MCF 10A (cell line): ENCODE results near the gene IER2. TPM values are rescaled to one million over a fixed set of nuclear protein-coding genes. Genes with fewer than 3 reads are reported as not detected.
"Not testable (repeated sequence)": the region's sequence is repeated elsewhere in the genome, so short reads cannot be mapped to it uniquely, and the experiment has no call there.

Experiments used
- BruUV-seq: library from RNA; stranded (reverse); fragments of 400-500 nt; replicated peaks from 2 replicates; lab custom pipeline; 2021; lab: Mats Ljungman, UMichigan
- CTCF ChIA-PET: fragments of 300-600 bp; sonication (Branson Sonifier 250); formaldehyde crosslinking; extraction: SDS; loops from one replicate; lab custom pipeline; 2021; ENCODE audit warnings: antibody characterized with exemption, inconsistent platforms; lab: Yijun Ruan, JAX
- POLR2A ChIA-PET: fragments of 300-600, 350-650 bp; sonication (Branson Sonifier 250); formaldehyde crosslinking; extraction: SDS; loops from one replicate; lab custom pipeline; 2020; ENCODE audit warnings: antibody characterized with exemption, inconsistent platforms; lab: Yijun Ruan, JAX
- DNase-seq: peaks from one replicate; pipeline ENCODE4 v3.0.0-alpha.2; 2018; ENCODE audit not compliant: unreplicated experiment
- H3K27ac Mint-ChIP-seq: one replicate; pipeline ENCODE4 v1.8.0; 2022; ENCODE audit warnings: mild to moderate bottlenecking, low read depth, mixed read lengths; ENCODE audit not compliant: unreplicated experiment
- H3K27me3 Mint-ChIP-seq: one replicate; pipeline ENCODE4 v1.8.0; 2022; ENCODE audit warnings: mixed read lengths; ENCODE audit not compliant: insufficient read depth, unreplicated experiment
- H3K36me3 Mint-ChIP-seq: one replicate; pipeline ENCODE4 v1.8.0; 2022; ENCODE audit warnings: mild to moderate bottlenecking, moderate library complexity, mixed read lengths; ENCODE audit not compliant: insufficient read depth, unreplicated experiment
- H3K4me1 Mint-ChIP-seq: one replicate; pipeline ENCODE4 v1.8.0; 2022; ENCODE audit warnings: mixed read lengths; ENCODE audit not compliant: insufficient read depth, unreplicated experiment
- H3K4me3 Mint-ChIP-seq: one replicate; pipeline ENCODE4 v1.8.0; 2022; ENCODE audit warnings: mild to moderate bottlenecking, moderate library complexity, mixed read lengths; ENCODE audit not compliant: unreplicated experiment
- H3K9me3 Mint-ChIP-seq: one replicate; pipeline ENCODE4 v1.8.0; 2022; ENCODE audit warnings: mixed read lengths; ENCODE audit not compliant: unreplicated experiment
- intact Hi-C: fragments of 100-400 bp; cut with micrococcal nuclease; formaldehyde crosslinking; loops from 2 replicates; pipeline ENCODE4 v1.14.1; 2022
- total RNA-seq: library from RNA; stranded (reverse); gene quantifications from 2 replicates; pipeline ENCODE4 v1.2.3, GENCODE V29; 2022
- TF ChIP-seq, protein P1 (sequence below): fragments of 200-600 bp; IDR thresholded peaks from one replicate; pipeline ENCODE4 v1.8.0; 2022; ENCODE audit warnings: antibody characterized with exemption, mild to moderate bottlenecking; ENCODE audit not compliant: unreplicated experiment

IER2 gene
- total RNA-seq, 1 experiment from 2014 or later: 92.3 TPM

GRCh38 chr19:13138916-13139198, 11.4 kb upstream of the IER2 start:
- DNase-seq: no peak
- ChIA-PET CTCF (interaction anchor here (0.5 to 0.7 kb wide), 2 partner anchors 74 to 93 kb away, joined by 3 read pairs; no protein-coding TSS in a partner anchor), POLR2A (interaction anchor here (0.6 kb wide), 1 partner anchor 14 kb away, joined by 3 read pairs; no protein-coding TSS in a partner anchor)
- no TSS peak for BruUV-seq
- H3K4me3 Mint-ChIP-seq: no peak overlapping the region
- no peak overlapping the region for H3K27ac Mint-ChIP-seq
- H3K36me3 Mint-ChIP-seq: peaks cover 53% of the 10 kb centered on the region
- no peaks in the 10 kb centered on the region for H3K9me3 Mint-ChIP-seq
- H3K4me1 Mint-ChIP-seq: no peaks in the 10 kb centered on the region
- no peaks in the 10 kb centered on the region for H3K27me3 Mint-ChIP-seq
- intact Hi-C loops: no loop called here
- TF ChIP-seq, protein P1, sequence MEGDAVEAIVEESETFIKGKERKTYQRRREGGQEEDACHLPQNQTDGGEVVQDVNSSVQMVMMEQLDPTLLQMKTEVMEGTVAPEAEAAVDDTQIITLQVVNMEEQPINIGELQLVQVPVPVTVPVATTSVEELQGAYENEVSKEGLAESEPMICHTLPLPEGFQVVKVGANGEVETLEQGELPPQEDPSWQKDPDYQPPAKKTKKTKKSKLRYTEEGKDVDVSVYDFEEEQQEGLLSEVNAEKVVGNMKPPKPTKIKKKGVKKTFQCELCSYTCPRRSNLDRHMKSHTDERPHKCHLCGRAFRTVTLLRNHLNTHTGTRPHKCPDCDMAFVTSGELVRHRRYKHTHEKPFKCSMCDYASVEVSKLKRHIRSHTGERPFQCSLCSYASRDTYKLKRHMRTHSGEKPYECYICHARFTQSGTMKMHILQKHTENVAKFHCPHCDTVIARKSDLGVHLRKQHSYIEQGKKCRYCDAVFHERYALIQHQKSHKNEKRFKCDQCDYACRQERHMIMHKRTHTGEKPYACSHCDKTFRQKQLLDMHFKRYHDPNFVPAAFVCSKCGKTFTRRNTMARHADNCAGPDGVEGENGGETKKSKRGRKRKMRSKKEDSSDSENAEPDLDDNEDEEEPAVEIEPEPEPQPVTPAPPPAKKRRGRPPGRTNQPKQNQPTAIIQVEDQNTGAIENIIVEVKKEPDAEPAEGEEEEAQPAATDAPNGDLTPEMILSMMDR: no peak

GRCh38 chr19:13139633-13140311, 10.4 kb upstream of the IER2 start:
- Mint-ChIP-seq H3K27ac (no peak overlapping the region), H3K4me1 (no peaks in the 10 kb centered on the region), H3K27me3 (no peaks in the 10 kb centered on the region), H3K36me3 (peaks cover 60% of the 10 kb centered on the region), H3K4me3 (no peak overlapping the region), H3K9me3 (no peaks in the 10 kb centered on the region)
- TF ChIP-seq, protein P1: no peak
- intact Hi-C loops: no loop called here
- no peak for DNase-seq
- TSS peak; percentile 23 for BruUV-seq
- CTCF ChIA-PET: no interaction called here
- POLR2A ChIA-PET: no interaction called here

DNA sequence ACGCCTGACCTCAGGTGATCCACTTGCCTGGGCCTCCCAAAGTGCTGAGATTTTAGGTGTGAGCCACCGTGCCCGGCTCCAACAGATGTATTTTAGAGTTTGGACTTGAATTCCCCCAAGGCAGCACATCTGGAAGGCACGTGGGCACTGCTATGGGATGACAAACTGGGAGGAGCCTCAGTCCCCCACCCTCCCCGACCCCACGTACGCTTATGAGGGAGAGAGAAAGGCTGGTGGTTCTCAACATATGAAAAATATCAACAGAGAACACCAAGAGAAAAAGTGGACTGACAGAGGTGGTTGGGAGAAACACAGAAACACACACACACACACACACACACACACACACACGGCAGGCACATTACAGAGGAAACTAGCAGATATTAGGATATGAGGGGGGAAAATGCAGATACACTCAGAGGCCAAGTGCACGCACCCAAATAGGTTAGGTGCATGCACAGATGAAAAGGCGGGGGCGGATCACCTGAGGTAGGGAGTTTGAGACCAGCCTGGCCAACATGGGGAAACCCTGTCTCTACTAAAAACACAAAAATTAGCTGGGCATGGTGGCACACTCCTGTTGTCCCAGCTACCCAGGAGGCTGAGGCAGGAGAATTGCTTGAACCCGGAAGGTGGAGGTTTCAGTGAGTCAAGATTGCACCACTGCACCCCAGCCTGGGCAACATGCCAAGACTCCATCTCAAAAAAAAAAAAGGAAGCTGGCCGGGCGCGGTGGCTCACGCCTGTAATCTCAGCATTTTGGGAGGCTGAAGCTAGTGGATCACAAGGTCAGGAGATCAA, 3.2 kb upstream of the IER2 start:
- peaks cover 26% of the 10 kb centered on the region for H3K36me3 Mint-ChIP-seq
- peak overlapping the region; percentile 16 for H3K4me3 Mint-ChIP-seq
- TF ChIP-seq, protein P1: no peak
- ChIA-PET POLR2A (interaction anchor here (0.7 kb wide), 1 partner anchor 409 kb away, joined by 3 read pairs; no protein-coding TSS in a partner anchor), CTCF (interaction anchor here (0.7 to 1.2 kb wide), 2 partner anchors 182 to 475 kb away, joined by 3 read pairs; no protein-coding TSS in a partner anchor)
- intact Hi-C loops: no loop called here
- peak; percentile 84 for DNase-seq
- no TSS peak for BruUV-seq
- H3K4me1 Mint-ChIP-seq: peaks cover 11% of the 10 kb centered on the region
- H3K27ac Mint-ChIP-seq: peak overlapping the region; percentile 46
- H3K27me3 Mint-ChIP-seq: no peaks in the 10 kb centered on the region
- H3K9me3 Mint-ChIP-seq: no peaks in the 10 kb centered on the region

- H3K27me3 Mint-ChIP-seq, DNase-seq, H3K9me3 Mint-ChIP-seq, intact Hi-C loops, BruUV-seq: not testable (repeated sequence)
- Mint-ChIP-seq H3K4me1 (peaks cover 11% of the 10 kb centered on the region), H3K27ac (peak overlapping the region; percentile 92), H3K36me3 (peaks cover 43% of the 10 kb centered on the region), H3K4me3 (peak overlapping the region; percentile 82)
- POLR2A ChIA-PET: interaction anchor here (0.6 to 4.0 kb wide), 5 partner anchors 15 to 193 kb away, joined by 3 to 53 read pairs (median 21); partner anchors contain the start of genes NACC1 and TRMT1
- CTCF ChIA-PET: interaction anchor here (0.6 to 1.1 kb wide), 3 partner anchors 14 to 184 kb away, joined by 3 read pairs; no protein-coding TSS in a partner anchor
Measured at GRCh38 chr19:13149173-13149627, 1.0 kb upstream of the IER2 start.
